Measurements from ENCODE around the gene ZNF334. TPM values are rescaled to one million over a fixed set of nuclear protein-coding genes. Genes with fewer than 3 reads are reported as not detected.

The ZNF334 gene
- polyA plus RNA-seq (ENCODE audit: insufficient read length), result 11.8 TPM

DNA sequence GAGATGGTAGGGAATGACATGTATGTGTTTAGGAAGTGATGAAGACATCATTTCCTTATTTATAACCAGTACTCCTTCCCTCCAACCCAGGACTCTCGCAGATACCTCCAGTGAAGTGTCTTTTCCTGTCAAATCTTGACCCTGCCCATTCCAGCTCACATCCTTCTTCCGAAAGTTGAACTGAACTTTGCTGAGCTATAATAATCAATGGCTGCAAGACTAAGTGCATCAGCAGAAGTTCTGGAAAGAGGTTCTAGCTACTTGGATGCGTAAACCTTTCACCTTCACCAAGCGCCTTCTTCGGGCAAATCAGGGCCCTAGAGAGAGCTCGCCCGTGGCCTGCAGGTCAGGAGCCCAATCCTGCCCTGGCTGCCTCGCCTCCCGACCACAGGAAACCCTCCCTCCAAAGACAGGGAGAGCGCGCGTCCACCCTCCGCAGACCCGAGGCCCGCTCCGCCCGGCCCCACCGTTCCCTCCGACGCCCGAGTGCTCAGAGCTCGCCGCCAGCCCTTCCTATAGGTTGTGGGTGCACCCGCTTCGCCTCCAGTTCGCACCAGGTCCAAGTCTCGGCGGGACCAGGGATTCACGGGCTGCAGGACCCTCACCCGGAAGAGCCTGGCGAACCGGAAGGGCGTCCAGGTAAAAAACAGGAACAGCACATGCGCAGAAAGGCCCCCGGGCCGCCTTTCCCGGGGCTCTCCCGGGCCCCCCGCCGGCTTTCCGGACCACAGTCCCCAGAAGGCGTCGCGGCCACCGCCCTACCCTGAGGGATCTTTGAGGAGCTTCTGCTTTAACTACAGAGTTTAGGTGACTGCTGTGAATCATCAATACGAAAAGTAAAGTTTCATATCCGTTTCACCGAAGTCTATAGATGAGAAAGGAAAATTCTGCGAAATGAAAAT lies at the start of gene ZNF334:
Gene ZNF334, minus strand, starts transcription at position 617 of the 902 bp plus-strand sequence. CDS start 1,457 bp downstream, outside the sequence.
- DNase-seq, result peak; percentile 74

GRCh38 chr20:46562373-46563169 lies 49.2 kb upstream of the ZNF334 start:
- DNase-seq, result peak; percentile 82

- no peak for DNase-seq
Measured at GRCh38 chr20:46562009-46562372, 48.6 kb upstream of the ZNF334 start.

GRCh38 chr20:46559685-46560440 lies 46.5 kb upstream of the ZNF334 start:
- DNase-seq, result no peak

- DNase-seq, result no peak
Measured at GRCh38 chr20:46559001-46559400, 45.6 kb upstream of the ZNF334 start.

DNA sequence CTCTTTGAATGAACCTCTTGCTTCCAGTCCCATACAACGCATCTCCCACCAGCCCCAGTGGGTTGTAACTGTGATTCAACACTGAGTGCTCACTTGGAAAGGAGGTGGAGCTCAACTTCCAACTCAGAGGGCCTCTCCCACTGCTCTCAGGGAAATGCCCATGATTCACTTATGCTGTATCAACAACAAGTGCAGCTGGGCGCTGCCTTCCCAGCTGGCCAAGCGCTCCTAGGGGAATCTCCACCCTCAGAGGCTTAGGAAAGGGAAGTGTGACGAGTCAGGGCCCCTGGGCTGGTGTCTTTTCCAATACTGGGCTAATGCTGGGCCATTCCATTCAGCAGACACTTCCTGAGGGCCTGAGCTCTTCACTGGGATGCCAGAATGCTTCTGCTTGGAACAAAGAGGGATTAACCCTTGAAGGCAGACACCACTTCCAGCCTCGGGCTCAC lies 45.2 kb upstream of the ZNF334 start:
- no peak for DNase-seq

- DNase-seq, result no peak
Measured at GRCh38 chr20:46557231-46557956, 44.0 kb upstream of the ZNF334 start.

- DNase-seq, result no peak
Measured at GRCh38 chr20:46555370-46555956, 42.1 kb upstream of the ZNF334 start.

DNA sequence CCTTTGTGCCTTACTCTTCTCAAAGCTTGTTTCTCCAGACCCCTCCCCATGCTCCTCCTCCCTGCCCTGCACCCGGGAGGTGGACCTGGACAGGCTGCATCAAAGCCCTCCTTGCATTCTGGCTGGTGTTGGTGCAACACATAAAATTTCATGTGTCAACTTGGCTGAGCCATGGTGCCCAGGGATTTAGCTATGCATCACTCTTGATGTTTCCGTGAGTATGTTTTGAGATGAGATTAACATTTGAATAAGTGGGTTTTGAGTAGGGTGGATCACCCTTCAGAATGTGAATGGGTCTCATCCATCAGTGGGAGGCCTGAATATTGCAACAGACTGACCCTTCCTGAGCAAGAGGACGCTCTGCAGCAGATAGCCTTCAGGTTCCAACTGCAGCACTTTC lies 41.5 kb upstream of the ZNF334 start:
- no peak for DNase-seq

DNA sequence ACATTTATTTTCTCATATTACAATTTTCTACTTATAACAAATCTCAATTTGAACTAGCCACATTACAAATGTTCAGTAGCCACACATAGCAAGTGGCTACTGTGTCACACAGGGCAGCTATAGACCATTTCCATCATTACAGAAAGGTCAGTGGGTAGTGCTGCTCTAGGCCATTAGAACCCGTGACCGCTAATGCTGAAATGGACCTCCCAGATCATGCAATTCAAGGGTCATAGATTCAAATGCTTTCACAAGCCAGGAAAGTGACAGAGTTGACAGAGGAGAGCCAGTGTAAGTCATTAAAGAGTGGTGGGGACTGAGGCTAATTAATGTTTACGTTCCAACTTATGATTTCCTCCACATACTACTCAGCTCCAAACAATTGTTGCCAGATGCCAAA lies 40.6 kb upstream of the ZNF334 start:
- DNase-seq, result no peak

- no peak for DNase-seq
Measured at GRCh38 chr20:46552460-46553420, 39.4 kb upstream of the ZNF334 start.

DNA sequence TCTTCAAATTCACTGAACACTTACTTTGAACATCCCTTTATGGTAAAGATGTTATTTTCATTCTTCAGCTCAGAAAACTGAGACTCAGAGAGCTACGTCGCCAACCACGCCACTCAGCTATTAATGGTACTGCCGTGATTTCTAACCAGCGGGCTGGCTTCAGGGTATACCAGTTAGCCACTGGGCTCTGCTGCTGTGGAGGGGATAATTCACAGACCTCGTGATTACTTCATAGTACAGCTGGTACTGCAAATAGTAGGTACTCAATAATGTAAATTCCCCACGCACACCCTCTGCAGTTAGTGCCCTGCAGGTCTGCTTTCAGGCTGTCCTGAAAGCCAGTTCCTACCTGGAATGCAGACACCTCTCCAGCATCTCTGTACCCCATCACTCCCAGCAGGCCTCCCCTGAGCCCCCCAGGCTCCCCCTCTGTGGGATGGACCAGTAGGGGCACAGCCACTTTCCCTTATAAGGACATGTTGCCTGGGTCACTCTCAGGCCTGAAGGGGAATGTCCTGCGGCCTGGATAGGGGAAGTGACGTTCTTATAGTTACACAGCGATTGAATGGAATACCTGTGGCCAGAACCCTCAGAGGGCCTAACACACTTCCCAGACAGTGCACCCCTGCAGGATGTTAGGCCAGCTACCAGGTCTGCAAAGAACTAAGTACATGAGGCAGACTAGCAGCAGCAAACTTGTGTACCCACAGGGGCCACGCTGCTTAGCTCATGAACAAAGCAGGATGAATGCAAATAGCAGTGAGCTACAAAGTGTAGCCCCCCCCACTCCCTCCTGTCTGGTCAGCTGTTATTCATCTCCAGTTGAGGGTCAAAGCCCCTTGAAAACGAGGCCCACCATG lies 38.4 kb upstream of the ZNF334 start:
- DNase-seq, result no peak

GRCh38 chr20:46550461-46550860 lies 37.1 kb upstream of the ZNF334 start, which contains the start of gene OCSTAMP:
TSS of gene OCSTAMP (minus strand) at chr20:46550654. CDS start at chr20:46550560, 94 bp downstream.
- DNase-seq, result no peak

DNA sequence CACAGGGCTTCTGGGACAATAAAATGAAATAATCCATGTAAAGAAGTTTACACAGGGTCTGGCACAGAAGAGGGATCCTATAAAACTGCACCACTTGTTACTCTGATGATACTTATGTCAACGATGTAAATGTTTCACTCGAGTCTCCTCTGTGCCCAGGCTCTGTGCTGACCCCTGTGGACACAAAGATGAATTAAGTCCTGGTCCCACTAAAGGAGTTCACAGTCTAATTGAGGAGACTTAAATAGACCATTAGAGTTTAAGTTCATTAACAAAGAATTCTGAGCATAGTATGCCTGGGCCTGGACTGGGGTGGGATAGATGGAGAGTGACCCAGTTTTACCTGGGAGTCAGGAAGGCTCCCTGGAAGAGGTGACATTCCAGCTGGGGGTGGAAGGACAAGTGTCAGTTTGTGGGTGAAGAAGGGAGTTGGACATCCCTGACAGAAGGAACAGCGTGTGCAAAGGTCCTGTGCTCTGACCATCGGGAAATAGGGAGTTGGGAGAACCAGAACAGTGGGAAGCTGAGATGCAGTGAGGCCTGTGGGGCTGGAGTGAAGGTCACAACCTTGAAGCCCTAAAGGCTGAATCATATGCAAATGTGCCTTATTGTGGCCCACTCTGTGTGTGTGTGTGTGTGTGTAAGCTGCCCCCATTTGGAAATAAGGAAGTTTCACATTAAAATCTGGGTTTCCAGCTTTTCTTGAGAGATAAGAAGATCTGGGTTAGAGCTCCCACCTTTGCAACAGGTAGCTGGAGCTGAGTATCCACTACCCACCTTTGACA lies 36.0 kb upstream of the ZNF334 start:
- DNase-seq, result no peak

GRCh38 chr20:46548688-46549087 lies 35.3 kb upstream of the ZNF334 start:
- DNase-seq, result no peak

DNA sequence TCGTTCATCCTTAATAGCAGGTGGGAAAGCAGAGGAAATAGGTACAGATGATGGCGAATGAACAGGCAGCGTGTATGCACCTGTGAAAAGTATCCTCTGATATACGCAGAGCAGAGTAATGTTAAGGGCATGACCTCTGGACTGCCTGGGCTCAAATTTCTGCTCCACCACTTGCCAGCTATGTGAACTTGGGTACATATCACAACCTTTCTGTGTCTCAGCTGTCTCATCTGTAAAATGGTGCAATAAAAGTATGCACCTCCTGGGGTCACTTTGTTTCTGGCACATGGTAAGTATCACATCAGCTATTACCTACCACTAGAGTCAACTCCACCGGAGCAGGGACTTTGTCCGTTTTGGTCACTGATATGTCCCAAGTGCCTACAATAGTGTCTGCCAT lies 34.6 kb upstream of the ZNF334 start:
- DNase-seq, result no peak

DNA sequence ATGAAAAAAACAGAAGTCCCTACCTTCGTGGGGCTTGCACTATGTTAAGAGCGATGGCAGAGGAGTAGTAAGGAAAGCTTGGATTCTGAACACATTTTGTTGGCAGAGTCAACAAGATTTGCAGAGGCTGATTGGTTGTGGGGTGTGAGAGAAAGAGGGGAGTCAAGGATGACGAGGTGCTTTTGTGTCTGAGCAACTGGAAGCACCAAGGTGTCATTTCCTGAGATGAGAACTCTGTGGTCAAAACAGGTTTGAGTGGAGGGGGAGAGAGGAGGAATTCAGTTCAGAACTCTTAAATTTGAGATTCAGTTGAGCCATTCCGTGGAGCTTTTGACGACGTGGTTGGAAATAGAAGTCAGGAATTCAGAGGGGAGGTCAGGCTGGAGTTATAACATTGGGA lies 33.6 kb upstream of the ZNF334 start:
- DNase-seq, result no peak

GRCh38 chr20:46546298-46546697 lies 32.9 kb upstream of the ZNF334 start:
- no peak for DNase-seq

DNA sequence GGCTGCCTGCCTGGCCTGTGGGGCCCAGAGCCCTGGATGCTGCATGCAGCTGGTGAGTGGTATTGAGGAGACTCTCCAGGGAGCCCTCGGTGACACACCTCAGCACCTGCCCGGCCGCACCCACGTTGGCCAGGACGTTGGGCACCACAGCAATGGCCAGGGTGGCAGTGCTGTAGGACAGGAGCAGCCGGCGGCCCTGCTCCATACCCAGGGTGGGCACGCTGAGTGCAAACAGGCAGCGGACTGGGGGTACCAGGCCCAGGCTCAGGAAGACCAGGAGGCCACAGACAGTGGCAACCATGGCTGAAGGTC lies 32.4 kb upstream of the ZNF334 start:
- DNase-seq, result no peak
